Keratinocyte (primary cell): ENCODE results near the gene LAMTOR5. TPM values are rescaled to one million over a fixed set of nuclear protein-coding genes. Genes with fewer than 3 reads are reported as not detected.

Experiments
- DNase-seq: peaks from one replicate; pipeline ENCODE4 v3.0.0-alpha.2; 2011; ENCODE audit warnings: low read depth, missing footprints, low spot score
- FAIRE-seq: peaks from 2 replicates; lab custom pipeline; 2011; peaks lifted over from hg19 to GRCh38; lab: Jason Lieb, UNC
- H2AFZ ChIP-seq: 2 replicates; pipeline ENCODE4 v1.6.0; 2012; ENCODE audit warnings: low read length, control low read depth, inconsistent platforms; ENCODE audit not compliant: control insufficient read depth
- H3K27ac ChIP-seq: 2 replicates; pipeline ENCODE4 v1.5.1; 2011; ENCODE audit warnings: low read length; ENCODE audit not compliant: control insufficient read depth, insufficient read depth
- H3K27me3 ChIP-seq: 3 replicates; pipeline ENCODE4 v1.6.0; 2011; ENCODE audit warnings: low read length; ENCODE audit not compliant: control insufficient read depth, insufficient read depth; ENCODE audit errors: extremely low read depth
- H3K36me3 ChIP-seq, 2 experiments: 2 replicates in 1 of 2; 3 replicates in 1 of 2; pipeline ENCODE4 v1.5.1; 2011; ENCODE audit warnings: low read length in 2 of 2, mild to moderate bottlenecking in 1 of 2; ENCODE audit not compliant: control insufficient read depth in 2 of 2, insufficient read depth in 2 of 2; ENCODE audit errors: extremely low read depth in 1 of 2
- H3K4me1 ChIP-seq: 3 replicates; pipeline ENCODE4 v1.5.1; 2011; ENCODE audit warnings: low read length; ENCODE audit not compliant: control insufficient read depth, insufficient read depth; ENCODE audit errors: extremely low read depth
- H3K4me2 ChIP-seq: 3 replicates; pipeline ENCODE4 v1.6.0; 2011; ENCODE audit warnings: low read depth, low read length; ENCODE audit not compliant: control insufficient read depth, insufficient read depth; ENCODE audit errors: extremely low read depth
- H3K4me3 ChIP-seq, 3 experiments: fragments of 200-600 bp in 1 of 3; sonication (generic) in 1 of 3; 2 replicates in 2 of 3; 3 replicates in 1 of 3; pipeline ENCODE4 v1.5.1; 2011 to 2016; ENCODE audit warnings: low read length in 3 of 3, mild to moderate bottlenecking in 3 of 3, control low read depth in 2 of 3, inconsistent platforms in 1 of 3, low read depth in 1 of 3, mixed read lengths in 1 of 3, mixed run types in 1 of 3, moderate library complexity in 1 of 3; ENCODE audit not compliant: control insufficient read depth in 2 of 3, insufficient read depth in 2 of 3; ENCODE audit errors: extremely low read depth in 1 of 3
- H3K79me2 ChIP-seq: 2 replicates; pipeline ENCODE4 v1.6.0; 2012; ENCODE audit warnings: low read length; ENCODE audit not compliant: control insufficient read depth, insufficient read depth
- H3K9ac ChIP-seq: 3 replicates; pipeline ENCODE4 v1.6.0; 2011; ENCODE audit warnings: low read length; ENCODE audit not compliant: control insufficient read depth, insufficient read depth; ENCODE audit errors: extremely low read depth
- H3K9me1 ChIP-seq: 3 replicates; pipeline ENCODE4 v1.6.0; 2011; ENCODE audit warnings: low read length; ENCODE audit not compliant: control insufficient read depth, insufficient read depth; ENCODE audit errors: extremely low read depth
- H3K9me3 ChIP-seq: 2 replicates; pipeline ENCODE4 v1.5.1; 2012; ENCODE audit warnings: low read depth, low read length; ENCODE audit not compliant: control insufficient read depth
- H4K20me1 ChIP-seq: 3 replicates; pipeline ENCODE4 v1.6.0; 2011; ENCODE audit warnings: low read length; ENCODE audit not compliant: control insufficient read depth, insufficient read depth; ENCODE audit errors: extremely low read depth
- CTCF ChIP-seq, 3 experiments: IDR thresholded peaks in 1 of 3; conservative IDR thresholded peaks in 1 of 3; optimal IDR thresholded peaks in 1 of 3; 2 replicates in 2 of 3; 3 replicates in 1 of 3; pipeline versions ENCODE3 to v1.5.1; 2011; ENCODE audit warnings: low read length in 3 of 3, mild to moderate bottlenecking in 3 of 3, moderate library complexity in 2 of 3, control low read depth in 1 of 3, inconsistent platforms in 1 of 3; ENCODE audit not compliant: insufficient read depth in 2 of 3; ENCODE audit errors: extremely low read depth in 1 of 3
- EZH2 ChIP-seq: IDR thresholded peaks from one replicate; pipeline ENCODE4 v1.6.1; 2012; ENCODE audit warnings: inconsistent platforms, mild to moderate bottlenecking, low read length, moderate library complexity
- dilution Hi-C: fragments of 300-500 bp; cut with MboI; formaldehyde crosslinking; loops from one replicate; pipeline ENCODE4 v1.7.0; 2020; ENCODE audit warnings: low sequenced_read_pairs; ENCODE audit not compliant: extremely low pct_ligation_motif_present
- polyA plus RNA-seq, 5 experiments: library from polyadenylated mRNA; depleted of rRNA in 3 of 5; stranded (reverse) in 3 of 5; stranded (forward) in 1 of 5; unstranded in 1 of 5; fragments of >200 nt; gene quantifications; 1 replicate in 1 of 5; 2 replicates in 3 of 5; 3 replicates in 1 of 5; pipeline versions ENCODE4 v1.2.1 to v1.2.3, GENCODE V29; 2011 to 2012; ENCODE audit warnings: missing spikeins in 2 of 5, low read depth in 1 of 5, low replicate concordance in 1 of 5

Gene LAMTOR5
- polyA plus RNA-seq, 1 donor (not counting 4 experiments of a cell fraction or from before 2014, with no cell fraction given), result 365 TPM

- H3K79me2 ChIP-seq, result peaks cover 13% of the 10 kb centered on the region
- no peak overlapping the region for H3K4me3 ChIP-seq
- no peaks in the 10 kb centered on the region for H3K27me3 ChIP-seq
- TF ChIP-seq CTCF (optimal IDR thresholded peaks at IDR 0.05 in 1 of 3, IDR thresholded peaks at IDR 0.05 in 1 of 3, conservative IDR thresholded peaks at IDR 0.05 in 1 of 3; ENCODE audit: extremely low read depth in 1 of 3, insufficient read depth in 2 of 3, low read length in 3 of 3) (no peak), EZH2 (no peak)
- no peaks in the 10 kb centered on the region for H3K9me1 ChIP-seq
- H3K4me1 ChIP-seq, result no peaks in the 10 kb centered on the region
- H2AFZ ChIP-seq, result no peak overlapping the region
- DNase-seq (no peak), FAIRE-seq (no peak)
- peaks cover 1 to 3% of the 10 kb centered on the region in 2 experiments for H3K36me3 ChIP-seq
- H3K9ac ChIP-seq, result no peak overlapping the region
- no peaks in the 10 kb centered on the region for H4K20me1 ChIP-seq
- no peaks in the 10 kb centered on the region for H3K9me3 ChIP-seq
- no peak overlapping the region for H3K27ac ChIP-seq
- no peak overlapping the region for H3K4me2 ChIP-seq
- dilution Hi-C loops, result no loop called here
These were observed 43.3 kb downstream of the LAMTOR5 start for GRCh38 chr1:110364221-110364620.

- dilution Hi-C loops, result no loop called here
- no peak for FAIRE-seq
These were observed 45.6 kb downstream of the LAMTOR5 start for GRCh38 chr1:110361856-110362255.

More at GRCh38 chr1:110361856-110362255, 45.6 kb downstream of the LAMTOR5 start:
- Histone ChIP-seq H3K4me2 (no peak overlapping the region), H3K9me3 (no peaks in the 10 kb centered on the region), H3K4me1 (no peaks in the 10 kb centered on the region), H3K79me2 (peaks cover 21% of the 10 kb centered on the region), H3K9me1 (no peaks in the 10 kb centered on the region), H4K20me1 (no peaks in the 10 kb centered on the region), H3K27me3 (no peaks in the 10 kb centered on the region), H2AFZ (no peak overlapping the region), H3K9ac (no peak overlapping the region), H3K27ac (no peak overlapping the region), H3K36me3 (peaks cover 1 to 13% of the 10 kb centered on the region in 2 experiments), H3K4me3 (no peak overlapping the region)
- no peak for TF ChIP-seq CTCF (optimal IDR thresholded peaks at IDR 0.05 in 1 of 3, IDR thresholded peaks at IDR 0.05 in 1 of 3, conservative IDR thresholded peaks at IDR 0.05 in 1 of 3; ENCODE audit: extremely low read depth in 1 of 3, insufficient read depth in 2 of 3, low read length in 3 of 3)
- no peak for TF ChIP-seq EZH2
- no peak for DNase-seq
